Calu3 (cell line): ENCODE measurements around the gene SIX5. TPM values are rescaled to one million over a fixed set of nuclear protein-coding genes. Genes with fewer than 3 reads are reported as not detected.
"Not testable (repeated sequence)": the region's sequence is repeated elsewhere in the genome, so short reads cannot be mapped to it uniquely, and the experiment has no call there.

Experiments
- BruUV-seq: library from RNA; stranded (reverse); fragments of 400-500 nt; replicated peaks from 2 replicates; lab custom pipeline; 2021; lab: Mats Ljungman, UMichigan
- CTCF ChIA-PET: fragments of 300-600 bp; sonication (Branson Sonifier 250); formaldehyde crosslinking; loops from one replicate; lab custom pipeline; 2022; ENCODE audit warnings: antibody characterized with exemption; lab: Charles Lee
- DNase-seq: peaks from one replicate; pipeline ENCODE4 v3.0.0; 2022
- H3K27ac Mint-ChIP-seq: one replicate; pipeline ENCODE4 v1.8.0; 2022; ENCODE audit warnings: mixed read lengths; ENCODE audit not compliant: unreplicated experiment
- H3K27me3 Mint-ChIP-seq: one replicate; pipeline ENCODE4 v1.8.0; 2022; ENCODE audit warnings: mixed read lengths; ENCODE audit not compliant: unreplicated experiment
- H3K36me3 Mint-ChIP-seq: one replicate; pipeline ENCODE4 v1.8.0; 2022; ENCODE audit warnings: mild to moderate bottlenecking, moderate library complexity, mixed read lengths; ENCODE audit not compliant: insufficient read depth, unreplicated experiment
- H3K4me1 Mint-ChIP-seq: one replicate; pipeline ENCODE4 v1.8.0; 2022; ENCODE audit warnings: mild to moderate bottlenecking, low read depth, mixed read lengths; ENCODE audit not compliant: unreplicated experiment
- H3K4me3 Mint-ChIP-seq: one replicate; pipeline ENCODE4 v1.8.0; 2022; ENCODE audit warnings: mild to moderate bottlenecking, low read depth, moderate library complexity, mixed read lengths; ENCODE audit not compliant: unreplicated experiment
- H3K9me3 Mint-ChIP-seq: one replicate; pipeline ENCODE4 v1.8.0; 2022; ENCODE audit warnings: low read depth, mixed read lengths; ENCODE audit not compliant: unreplicated experiment
- CTCF ChIP-seq: fragments of 200-600 bp; IDR thresholded peaks from one replicate; pipeline ENCODE4 v1.8.0; 2022; ENCODE audit warnings: antibody characterized with exemption; ENCODE audit not compliant: unreplicated experiment
- intact Hi-C: fragments of 100-400 bp; cut with micrococcal nuclease; formaldehyde crosslinking; loops from one replicate; pipeline ENCODE4 v1.10.0; 2022; ENCODE audit not compliant: unreplicated experiment
- total RNA-seq: library from RNA; stranded (reverse); gene quantifications from 2 replicates; pipeline ENCODE4 v1.2.3, GENCODE V29; 2022

SIX5 gene
- total RNA-seq, 1 experiment from 2014 or later, result 15.0 TPM

- TF ChIP-seq CTCF, result no peak
- Mint-ChIP-seq H3K27ac (no peak overlapping the region), H3K9me3 (no peaks in the 10 kb centered on the region), H3K4me1 (no peaks in the 10 kb centered on the region), H3K4me3 (no peak overlapping the region), H3K36me3 (no peaks in the 10 kb centered on the region), H3K27me3 (peaks cover 41% of the 10 kb centered on the region)
- CTCF ChIA-PET, result interaction anchor here (1.1 kb wide), 1 partner anchor 10 kb away, joined by 3 read pairs; no protein-coding TSS in a partner anchor
- no TSS peak for BruUV-seq
- intact Hi-C loops, result no loop called here
- DNase-seq, result no peak
Measured at GRCh38 chr19:45757695-45758094, 11.4 kb downstream of the SIX5 start.

GRCh38 chr19:45754323-45754722 lies 14.7 kb downstream of the SIX5 start:
- no peak for DNase-seq
- no peaks in the 10 kb centered on the region for H3K36me3 Mint-ChIP-seq
- no peak overlapping the region for H3K27ac Mint-ChIP-seq
- no TSS peak for BruUV-seq
- no peak for TF ChIP-seq CTCF
- no peaks in the 10 kb centered on the region for H3K9me3 Mint-ChIP-seq
- intact Hi-C loops, result no loop called here
- peaks cover 45% of the 10 kb centered on the region for H3K27me3 Mint-ChIP-seq
- H3K4me3 Mint-ChIP-seq, result no peak overlapping the region
- no peaks in the 10 kb centered on the region for H3K4me1 Mint-ChIP-seq
- CTCF ChIA-PET, result interaction anchor here (0.8 kb wide), 1 partner anchor 15 kb away, joined by 7 read pairs; the partner anchor contains the start of gene SIX5

GRCh38 chr19:45753548-45753947 lies 15.5 kb downstream of the SIX5 start:
- no peak for DNase-seq

GRCh38 chr19:45752639-45753038 lies 16.4 kb downstream of the SIX5 start:
- Mint-ChIP-seq H3K27me3 (peaks cover 35% of the 10 kb centered on the region), H3K27ac (no peak overlapping the region), H3K4me1 (no peaks in the 10 kb centered on the region), H3K4me3 (no peak overlapping the region), H3K36me3 (no peaks in the 10 kb centered on the region), H3K9me3 (no peaks in the 10 kb centered on the region)
- no peak for TF ChIP-seq CTCF
- CTCF ChIA-PET, result interaction anchor here (0.5 to 0.7 kb wide), 2 partner anchors 64 to 755 kb away, joined by 3 to 6 read pairs; no protein-coding TSS in a partner anchor
- BruUV-seq, result no TSS peak
- no peak for DNase-seq
- intact Hi-C loops, result no loop called here

More at GRCh38 chr19:45753548-45753947, 15.5 kb downstream of the SIX5 start:
- no peaks in the 10 kb centered on the region for H3K9me3 Mint-ChIP-seq
- CTCF ChIA-PET, result interaction anchor here (0.6 to 1.1 kb wide), 5 partner anchors 8 to 29 kb away, joined by 3 to 11 read pairs (median 3); partner anchors contain the start of genes DMPK and SIX5
- no peak overlapping the region for H3K4me3 Mint-ChIP-seq
- TF ChIP-seq CTCF, result no peak
- H3K27me3 Mint-ChIP-seq, result peaks cover 38% of the 10 kb centered on the region
- H3K4me1 Mint-ChIP-seq, result no peaks in the 10 kb centered on the region
- intact Hi-C loops, result no loop called here
- BruUV-seq, result no TSS peak
- H3K36me3 Mint-ChIP-seq, result no peaks in the 10 kb centered on the region
- H3K27ac Mint-ChIP-seq, result no peak overlapping the region

GRCh38 chr19:45751483-45751882 lies 17.6 kb downstream of the SIX5 start:
- peaks cover 35% of the 10 kb centered on the region for H3K27me3 Mint-ChIP-seq
- intact Hi-C loops, H3K4me1 Mint-ChIP-seq, H3K27ac Mint-ChIP-seq, DNase-seq, CTCF ChIA-PET, H3K9me3 Mint-ChIP-seq, H3K36me3 Mint-ChIP-seq, H3K4me3 Mint-ChIP-seq, BruUV-seq: not testable (repeated sequence)
